Calu3 (cell line): ENCODE results near the gene TCHH. TPM values are rescaled to one million over a fixed set of nuclear protein-coding genes. Genes with fewer than 3 reads are reported as not detected.

Source experiments
- BruUV-seq: library from RNA; stranded (reverse); fragments of 400-500 nt; replicated peaks from 2 replicates; lab custom pipeline; 2021; lab: Mats Ljungman, UMichigan
- CTCF ChIA-PET: fragments of 300-600 bp; sonication (Branson Sonifier 250); formaldehyde crosslinking; loops from one replicate; lab custom pipeline; 2022; ENCODE audit warnings: antibody characterized with exemption; lab: Charles Lee
- DNase-seq: peaks from one replicate; pipeline ENCODE4 v3.0.0; 2022
- H3K27ac Mint-ChIP-seq: one replicate; pipeline ENCODE4 v1.8.0; 2022; ENCODE audit warnings: mixed read lengths; ENCODE audit not compliant: unreplicated experiment
- H3K27me3 Mint-ChIP-seq: one replicate; pipeline ENCODE4 v1.8.0; 2022; ENCODE audit warnings: mixed read lengths; ENCODE audit not compliant: unreplicated experiment
- H3K36me3 Mint-ChIP-seq: one replicate; pipeline ENCODE4 v1.8.0; 2022; ENCODE audit warnings: mild to moderate bottlenecking, moderate library complexity, mixed read lengths; ENCODE audit not compliant: insufficient read depth, unreplicated experiment
- H3K4me1 Mint-ChIP-seq: one replicate; pipeline ENCODE4 v1.8.0; 2022; ENCODE audit warnings: mild to moderate bottlenecking, low read depth, mixed read lengths; ENCODE audit not compliant: unreplicated experiment
- H3K4me3 Mint-ChIP-seq: one replicate; pipeline ENCODE4 v1.8.0; 2022; ENCODE audit warnings: mild to moderate bottlenecking, low read depth, moderate library complexity, mixed read lengths; ENCODE audit not compliant: unreplicated experiment
- H3K9me3 Mint-ChIP-seq: one replicate; pipeline ENCODE4 v1.8.0; 2022; ENCODE audit warnings: low read depth, mixed read lengths; ENCODE audit not compliant: unreplicated experiment
- CTCF ChIP-seq: fragments of 200-600 bp; IDR thresholded peaks from one replicate; pipeline ENCODE4 v1.8.0; 2022; ENCODE audit warnings: antibody characterized with exemption; ENCODE audit not compliant: unreplicated experiment
- intact Hi-C: fragments of 100-400 bp; cut with micrococcal nuclease; formaldehyde crosslinking; loops from one replicate; pipeline ENCODE4 v1.10.0; 2022; ENCODE audit not compliant: unreplicated experiment
- total RNA-seq: library from RNA; stranded (reverse); gene quantifications from 2 replicates; pipeline ENCODE4 v1.2.3, GENCODE V29; 2022

TCHH gene
- total RNA-seq, 1 experiment from 2014 or later = 0.07 TPM

DNA sequence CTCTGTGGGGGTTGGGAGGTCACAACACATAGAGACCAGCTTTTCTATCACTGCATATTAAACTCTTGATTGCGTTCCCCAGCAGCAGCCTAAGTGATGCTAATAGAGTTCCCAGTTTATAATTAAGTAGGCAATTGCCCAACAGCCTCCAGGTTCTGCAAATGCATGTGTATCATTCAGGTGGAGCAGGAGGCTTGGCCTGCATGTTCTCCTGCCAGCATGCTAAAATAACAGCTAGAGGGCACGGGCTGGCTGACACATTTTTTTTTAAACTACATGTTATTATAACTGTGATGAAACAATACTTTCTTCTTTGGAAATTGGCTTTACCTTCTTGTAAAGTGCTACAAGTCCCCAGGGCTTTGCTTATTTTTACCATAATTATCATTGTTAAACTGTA, 10.4 kb downstream of the TCHH start:
- Mint-ChIP-seq H3K27ac (no peak overlapping the region), H3K36me3 (no peaks in the 10 kb centered on the region), H3K4me1 (peaks cover 13% of the 10 kb centered on the region), H3K9me3 (no peaks in the 10 kb centered on the region), H3K27me3 (peaks cover 53% of the 10 kb centered on the region), H3K4me3 (no peak overlapping the region)
- CTCF ChIA-PET = no interaction called here
- no TSS peak for BruUV-seq
- no peak for DNase-seq
- intact Hi-C loops = no loop called here
- no peak for TF ChIP-seq CTCF

DNA sequence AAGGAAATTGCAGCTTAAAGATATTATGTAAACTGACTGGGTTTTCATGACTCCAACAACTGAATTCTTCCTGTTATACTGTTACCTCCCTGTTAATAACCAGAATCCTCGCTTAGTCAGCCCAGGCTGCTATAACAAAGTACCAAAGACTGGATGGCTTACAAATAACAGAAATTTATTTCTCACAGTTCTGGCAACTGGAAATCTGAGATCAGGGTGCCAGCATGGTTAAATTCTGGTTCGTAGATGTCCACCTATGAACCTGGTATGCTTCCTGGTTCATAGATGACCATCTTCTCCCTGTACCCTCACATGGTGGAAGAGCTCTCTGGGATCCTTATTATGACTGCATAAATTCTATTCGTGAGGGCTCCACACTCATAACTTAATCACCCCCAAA, 18.3 kb downstream of the TCHH start:
- Mint-ChIP-seq H3K4me3 (no peak overlapping the region), H3K4me1 (no peaks in the 10 kb centered on the region), H3K36me3 (no peaks in the 10 kb centered on the region), H3K27me3 (peaks cover 76% of the 10 kb centered on the region), H3K9me3 (no peaks in the 10 kb centered on the region), H3K27ac (no peak overlapping the region)
- BruUV-seq = no TSS peak
- no peak for TF ChIP-seq CTCF
- CTCF ChIA-PET = no interaction called here
- intact Hi-C loops = no loop called here
- no peak for DNase-seq

- Mint-ChIP-seq H3K9me3 (no peaks in the 10 kb centered on the region), H3K4me3 (no peak within 1 kb of the TSS), H3K27ac (no peak within 1 kb of the TSS), H3K27me3 (peaks cover 1% of the 10 kb centered on the region), H3K36me3 (no peaks in the 10 kb centered on the region), H3K4me1 (no peaks in the 10 kb centered on the region)
- CTCF ChIA-PET = interaction anchor here (0.7 to 0.8 kb wide), 2 partner anchors 35 to 53 kb away, joined by 3 read pairs; partner anchors contain the start of gene S100A11
- DNase-seq = no peak
- TF ChIP-seq CTCF = no peak
- no TSS peak for BruUV-seq
- intact Hi-C loops = no loop called here
Observed at GRCh38 chr1:152089014-152089674, 26.1 kb downstream of the TCHH start, which contains the start of gene TCHHL1. TCHHL1 (minus strand) TSS chr1:152089064; CDS start chr1:152088143, 921 bp downstream.

DNA sequence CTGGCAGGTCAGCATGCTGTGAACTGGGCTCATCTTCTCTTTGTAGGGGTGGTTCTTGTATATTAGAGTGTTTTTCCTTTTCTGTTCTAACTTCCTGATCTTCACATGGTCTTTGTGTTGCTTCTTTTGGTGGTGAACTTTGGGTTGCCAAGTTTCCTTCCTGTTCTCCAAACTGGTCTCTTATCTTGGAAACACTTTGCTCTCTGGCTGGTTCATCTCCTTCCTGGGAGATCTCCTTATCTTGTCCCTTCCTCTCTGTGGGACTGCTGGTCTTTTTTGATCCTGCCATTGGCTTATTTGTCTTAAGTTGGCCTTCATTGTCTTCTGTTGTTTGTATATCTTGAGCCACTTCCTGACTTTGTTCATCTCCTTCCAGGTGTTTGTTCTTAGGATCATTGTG, 28.5 kb downstream of the TCHH start:
- intact Hi-C loops = no loop called here

More for the DNA sequence above, 28.5 kb downstream of the TCHH start:
- H3K9me3 Mint-ChIP-seq = no peaks in the 10 kb centered on the region
- no peak for TF ChIP-seq CTCF
- peaks cover 12% of the 10 kb centered on the region for H3K27me3 Mint-ChIP-seq
- no peak overlapping the region for H3K27ac Mint-ChIP-seq
- no peak for DNase-seq
- no TSS peak for BruUV-seq
- H3K4me3 Mint-ChIP-seq = no peak overlapping the region
- no peaks in the 10 kb centered on the region for H3K36me3 Mint-ChIP-seq
- CTCF ChIA-PET = no interaction called here
- H3K4me1 Mint-ChIP-seq = no peaks in the 10 kb centered on the region
